Ovary (tissue), 9 donors: ENCODE results near the gene LAMB1. TPM values are rescaled to one million over a fixed set of nuclear protein-coding genes. Genes with fewer than 3 reads are reported as not detected.

Source experiments
- DNase-seq, 5 donors: peaks; one replicate each; pipeline ENCODE4 v3.0.0-alpha.2; 2019 to 2020
- H3K27ac ChIP-seq, 2 donors: fragments of 200-600 bp; one replicate each; pipeline versions ENCODE4 v1.5.1 to v1.8.0; 2019 to 2022
- H3K27me3 ChIP-seq: fragments of 200-600 bp; one replicate; pipeline ENCODE4 v1.8.0; 2022
- H3K36me3 ChIP-seq: fragments of 200-600 bp; sonication (generic); one replicate; pipeline ENCODE4 v1.5.1; 2019
- H3K4me1 ChIP-seq: one replicate; pipeline ENCODE4 v1.8.1; 2013; ENCODE audit warnings: mild to moderate bottlenecking, moderate library complexity; ENCODE audit not compliant: insufficient read depth
- H3K4me3 ChIP-seq: fragments of 200-600 bp; sonication (generic); one replicate; pipeline ENCODE4 v1.5.1; 2017
- H3K9me3 ChIP-seq, 2 donors: fragments of 200-600 bp in 1 of 2; sonication (generic) in 1 of 2; one replicate each; pipeline versions ENCODE4 v1.5.1 to v1.8.1; 2013 to 2019; ENCODE audit warnings: mild to moderate bottlenecking in 1 of 2, moderate library complexity in 1 of 2
- EP300 ChIP-seq: sonication (generic); formaldehyde crosslinking; IDR thresholded peaks from one replicate; pipeline ENCODE4 v1.6.1; 2017; ENCODE audit warnings: antibody characterized with exemption
- POLR2A ChIP-seq: fragments of 450-650 bp; IDR thresholded peaks from one replicate; pipeline ENCODE4 v1.6.1; 2017; ENCODE audit warnings: antibody characterized with exemption, mild to moderate bottlenecking, moderate library complexity
- whole genome bisulfite sequencing, 3 donors: extraction: QIAGEN DNeasy Blood & Tissue Kit in 1 of 3; methylation state at CpG; one replicate each; pipeline versions ENCODE4 v1.1.5 to v1.1.7; 2013 to 2017; 5-methylcytosine and 5-hydroxymethylcytosine counted together
- intact Hi-C, 4 donors: fragments of 100-400 bp; cut with DNase I; formaldehyde crosslinking; loops; one replicate each; pipeline versions ENCODE4 v1.11.0 to v1.15.1; 2022 to 2023
- polyA plus RNA-seq, 2 donors: library from polyadenylated mRNA; stranded (reverse); fragments of 200-250 nt in 1 of 2; fragments of 350-450 nt in 1 of 2; fragmentation: Illumina TruSeq in 1 of 2; extraction: RNeasy Lipid Tissue Mini Kit (QIAGEN cat#74804) in 1 of 2; gene quantifications; one replicate each; pipeline ENCODE4 v1.2.3, GENCODE V29; 2013 to 2014
- total RNA-seq, 7 donors: library from RNA; depleted of rRNA in 2 of 7; stranded (reverse); fragments of >200 nt in 2 of 7; fragmentation: NEBNext Ultra II Directional in 3 of 7; extraction: Animal tissue kit (Norgen Biotek cat#: 25700) in 3 of 7; gene quantifications; one replicate each; pipeline versions ENCODE4 v1.1.0 to v1.2.4, GENCODE V29; 2016 to 2023
- TF ChIP-seq, protein P1 (sequence below), 3 donors: fragments of 450-650 bp in 2 of 3; fragments of 200-600 bp in 1 of 3; IDR thresholded peaks; one replicate each; pipeline versions ENCODE4 v1.5.1 to v1.8.0; 2016 to 2022; ENCODE audit warnings: antibody characterized with exemption in 3 of 3, mild to moderate bottlenecking in 1 of 3
- donor health status: DM: no; HTN: no; CAD: no; lungs with moderate emphysema.
- donor health status: DM: no; HTN: no; CAD: no.
- donor health status: Bipolar disorder and iron deficiency.
- donor health status: DM: yes; HTN: yes; CAD: no.
- donor health status: DM: no; HTN: no; CAD: no.
- donor health status: DM: yes; HTN: yes; CAD: no.

LAMB1 gene
- total and polyA plus RNA-seq, 9 donors, result 10.2 to 151 (median 65.0) TPM

DNA sequence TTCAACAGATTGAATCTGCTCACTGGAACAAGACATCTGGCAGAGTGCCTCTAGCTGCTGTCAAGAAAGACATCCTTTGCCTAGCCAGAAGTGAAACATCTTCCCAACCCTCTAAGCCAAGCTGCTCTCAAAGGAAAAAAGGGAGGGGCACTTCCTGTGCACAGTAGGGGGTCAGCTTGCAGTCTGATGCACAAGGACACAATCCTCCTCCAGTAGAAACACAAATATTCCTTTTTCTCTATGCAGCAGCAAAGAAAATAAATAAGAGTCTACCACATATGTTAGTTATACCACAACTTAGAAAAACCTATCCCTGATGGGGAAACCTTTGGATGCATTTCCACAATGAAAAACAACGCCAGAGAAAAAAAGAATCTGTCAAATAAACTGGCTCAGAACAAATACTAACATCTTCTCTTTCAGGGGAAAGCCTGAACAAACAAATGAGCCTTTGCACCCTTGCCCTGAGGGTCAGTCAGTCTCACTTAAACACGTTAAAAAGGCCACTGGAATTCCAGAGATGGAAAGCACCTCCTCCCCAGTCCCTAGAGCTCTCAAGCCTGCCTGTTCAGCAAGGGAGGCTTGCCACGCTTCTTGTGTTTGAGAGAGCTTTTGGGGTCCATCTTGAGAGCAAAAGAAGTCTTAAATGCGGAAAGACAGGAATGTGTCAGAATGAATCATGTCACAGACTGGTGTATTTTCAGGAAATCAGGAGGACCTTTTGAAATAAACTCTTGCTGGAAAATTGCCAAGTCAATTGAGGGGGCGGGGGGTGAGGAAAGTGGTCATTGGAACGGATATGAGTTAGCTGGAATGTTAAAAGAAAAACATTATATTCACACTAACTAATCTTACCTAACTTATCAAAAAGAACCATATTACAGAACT, 7.5 kb downstream of the LAMB1 start:
- no peaks in the 10 kb centered on the region for H3K27me3 ChIP-seq
- no peak for DNase-seq
- H3K4me1 ChIP-seq, result peaks cover 8% of the 10 kb centered on the region
- intact Hi-C loops, result no loop called here
- H3K4me3 ChIP-seq, result no peak overlapping the region
- TF ChIP-seq, protein P1, sequence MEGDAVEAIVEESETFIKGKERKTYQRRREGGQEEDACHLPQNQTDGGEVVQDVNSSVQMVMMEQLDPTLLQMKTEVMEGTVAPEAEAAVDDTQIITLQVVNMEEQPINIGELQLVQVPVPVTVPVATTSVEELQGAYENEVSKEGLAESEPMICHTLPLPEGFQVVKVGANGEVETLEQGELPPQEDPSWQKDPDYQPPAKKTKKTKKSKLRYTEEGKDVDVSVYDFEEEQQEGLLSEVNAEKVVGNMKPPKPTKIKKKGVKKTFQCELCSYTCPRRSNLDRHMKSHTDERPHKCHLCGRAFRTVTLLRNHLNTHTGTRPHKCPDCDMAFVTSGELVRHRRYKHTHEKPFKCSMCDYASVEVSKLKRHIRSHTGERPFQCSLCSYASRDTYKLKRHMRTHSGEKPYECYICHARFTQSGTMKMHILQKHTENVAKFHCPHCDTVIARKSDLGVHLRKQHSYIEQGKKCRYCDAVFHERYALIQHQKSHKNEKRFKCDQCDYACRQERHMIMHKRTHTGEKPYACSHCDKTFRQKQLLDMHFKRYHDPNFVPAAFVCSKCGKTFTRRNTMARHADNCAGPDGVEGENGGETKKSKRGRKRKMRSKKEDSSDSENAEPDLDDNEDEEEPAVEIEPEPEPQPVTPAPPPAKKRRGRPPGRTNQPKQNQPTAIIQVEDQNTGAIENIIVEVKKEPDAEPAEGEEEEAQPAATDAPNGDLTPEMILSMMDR (IDR thresholded peaks at IDR 0.05), result no peak
- no peak for TF ChIP-seq EP300
- no peak for TF ChIP-seq POLR2A
- no peaks in the 10 kb centered on the region for H3K36me3 ChIP-seq
- no peaks in the 10 kb centered on the region for H3K9me3 ChIP-seq
- WGBS, 3 donors, result 14 to 19% (median 14%) methylated on average over 6 of the region's 6 CpGs
- H3K27ac ChIP-seq, result no peak overlapping the region

DNA sequence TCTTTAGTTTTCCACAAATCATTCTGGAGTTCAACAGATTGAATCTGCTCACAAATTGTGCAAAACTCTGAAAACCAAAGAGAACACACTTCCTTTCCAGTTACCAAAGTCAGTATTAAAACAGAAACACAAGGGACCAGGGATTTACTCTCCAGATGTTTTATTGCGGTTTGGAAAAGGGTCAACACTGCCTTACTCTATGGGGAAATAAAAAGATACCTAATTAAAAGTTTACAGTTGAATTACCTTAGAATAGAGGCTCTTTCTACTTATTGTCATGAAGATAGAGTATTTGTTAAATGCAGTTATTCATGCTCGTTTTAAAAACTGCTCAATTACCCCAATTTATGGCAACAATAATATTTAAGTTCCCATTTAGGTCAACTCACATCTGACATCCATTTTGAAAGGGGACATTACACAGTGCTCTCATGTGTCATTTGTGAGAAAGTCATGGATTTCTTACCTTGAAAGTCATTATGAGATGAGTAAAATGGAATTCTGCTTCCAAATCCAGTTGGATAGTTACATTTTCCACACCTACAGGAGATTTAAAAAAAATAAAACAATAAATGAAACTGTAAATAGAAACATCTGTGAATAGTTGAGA, 8.4 kb downstream of the LAMB1 start:
- peaks cover 8% of the 10 kb centered on the region for H3K4me1 ChIP-seq
- no peak overlapping the region for H3K27ac ChIP-seq
- no peaks in the 10 kb centered on the region for H3K9me3 ChIP-seq
- no peak for TF ChIP-seq POLR2A
- H3K27me3 ChIP-seq, result no peaks in the 10 kb centered on the region
- intact Hi-C loops, result no loop called here
- no peak for DNase-seq
- no peak overlapping the region for H3K4me3 ChIP-seq
- no peaks in the 10 kb centered on the region for H3K36me3 ChIP-seq
- WGBS, 3 donors, result 51 to 61% (median 53%) methylated on average over 2 of the region's 2 CpGs

DNA sequence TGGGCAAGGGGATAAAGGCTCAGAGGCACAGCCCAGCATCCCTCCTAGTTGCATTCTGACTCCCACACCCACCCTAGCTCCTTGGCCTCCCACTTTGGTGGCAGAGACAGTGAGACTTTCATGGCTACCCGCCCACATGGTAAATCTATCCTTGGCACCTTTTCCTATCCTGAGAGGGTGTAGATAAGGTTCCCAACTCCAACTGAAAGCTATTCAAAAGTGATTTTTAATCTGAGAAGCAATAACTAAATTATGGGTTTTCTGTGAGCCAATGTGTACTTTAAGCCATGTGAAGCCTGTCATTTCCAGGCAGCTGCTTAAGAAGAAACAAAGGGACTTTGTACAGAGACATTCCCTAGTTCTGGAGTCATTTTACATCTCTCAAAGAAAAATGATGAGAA, 9.1 kb downstream of the LAMB1 start:
- DNase-seq, result no peak
- no peaks in the 10 kb centered on the region for H3K27me3 ChIP-seq
- no peaks in the 10 kb centered on the region for H3K36me3 ChIP-seq
- WGBS, 3 donors, result 92 to 96% (median 95%) methylated on average over 1 of the region's 1 CpG
- H3K27ac ChIP-seq, result no peak overlapping the region
- no peak for TF ChIP-seq EP300
- TF ChIP-seq POLR2A, result no peak
- TF ChIP-seq, protein P1 (IDR thresholded peaks at IDR 0.05), result no peak
- H3K4me1 ChIP-seq, result peaks cover 7% of the 10 kb centered on the region
- intact Hi-C loops, result no loop called here
- H3K9me3 ChIP-seq, result no peaks in the 10 kb centered on the region
- H3K4me3 ChIP-seq, result no peak overlapping the region

DNA sequence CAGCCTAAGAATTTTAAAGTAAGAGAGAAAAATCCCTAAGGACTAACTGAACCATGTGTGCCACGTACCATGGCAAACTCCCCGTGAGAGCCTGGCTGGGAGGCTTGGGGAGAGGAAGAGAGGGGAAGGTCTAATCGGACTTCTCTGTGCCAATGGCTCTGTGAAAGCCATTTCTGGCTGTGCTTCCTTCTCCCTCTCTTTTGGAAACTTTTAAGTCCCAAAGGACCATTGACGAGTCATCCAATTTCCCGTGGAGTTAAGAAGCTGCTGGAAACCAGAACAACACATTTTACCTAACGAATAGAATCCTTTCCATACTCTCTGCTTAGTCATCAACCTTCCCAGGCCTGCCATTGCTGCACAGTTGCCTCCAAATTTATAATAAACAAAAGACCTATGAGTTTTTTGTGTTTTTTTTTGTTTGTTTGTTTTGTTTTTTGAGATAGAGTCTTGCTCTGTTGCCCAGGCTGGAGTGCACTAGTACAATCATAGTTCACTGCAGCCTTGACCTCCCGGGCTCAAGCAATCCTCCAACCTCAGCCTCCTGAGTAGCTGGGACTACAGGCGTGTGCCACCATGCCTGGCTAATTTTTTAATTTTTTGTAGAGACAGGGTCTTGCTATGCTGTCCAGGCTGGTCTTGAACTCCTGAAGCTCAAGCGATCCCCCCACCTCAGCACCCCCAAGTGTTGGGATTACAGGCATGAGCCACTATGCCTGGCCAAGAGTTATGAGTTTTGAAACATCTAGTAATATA, 13.2 kb downstream of the LAMB1 start:
- WGBS, 3 donors, result 68 to 78% (median 75%) methylated on average over 9 of the region's 9 CpGs
- intact Hi-C loops, result no loop called here
- TF ChIP-seq, protein P1 (IDR thresholded peaks at IDR 0.05), result no peak
- TF ChIP-seq POLR2A, result no peak
- no peak for TF ChIP-seq EP300
- Histone ChIP-seq H3K4me3 (no peak overlapping the region), H3K36me3 (no peaks in the 10 kb centered on the region), H3K27me3 (no peaks in the 10 kb centered on the region), H3K4me1 (no peaks in the 10 kb centered on the region), H3K27ac (no peak overlapping the region), H3K9me3 (no peaks in the 10 kb centered on the region)
- DNase-seq, result no peak
